ENCODE results near the gene IPMK.
A peak's percentile ranks its signal among the peaks of the same experiment; 100 is the strongest.

DNA sequence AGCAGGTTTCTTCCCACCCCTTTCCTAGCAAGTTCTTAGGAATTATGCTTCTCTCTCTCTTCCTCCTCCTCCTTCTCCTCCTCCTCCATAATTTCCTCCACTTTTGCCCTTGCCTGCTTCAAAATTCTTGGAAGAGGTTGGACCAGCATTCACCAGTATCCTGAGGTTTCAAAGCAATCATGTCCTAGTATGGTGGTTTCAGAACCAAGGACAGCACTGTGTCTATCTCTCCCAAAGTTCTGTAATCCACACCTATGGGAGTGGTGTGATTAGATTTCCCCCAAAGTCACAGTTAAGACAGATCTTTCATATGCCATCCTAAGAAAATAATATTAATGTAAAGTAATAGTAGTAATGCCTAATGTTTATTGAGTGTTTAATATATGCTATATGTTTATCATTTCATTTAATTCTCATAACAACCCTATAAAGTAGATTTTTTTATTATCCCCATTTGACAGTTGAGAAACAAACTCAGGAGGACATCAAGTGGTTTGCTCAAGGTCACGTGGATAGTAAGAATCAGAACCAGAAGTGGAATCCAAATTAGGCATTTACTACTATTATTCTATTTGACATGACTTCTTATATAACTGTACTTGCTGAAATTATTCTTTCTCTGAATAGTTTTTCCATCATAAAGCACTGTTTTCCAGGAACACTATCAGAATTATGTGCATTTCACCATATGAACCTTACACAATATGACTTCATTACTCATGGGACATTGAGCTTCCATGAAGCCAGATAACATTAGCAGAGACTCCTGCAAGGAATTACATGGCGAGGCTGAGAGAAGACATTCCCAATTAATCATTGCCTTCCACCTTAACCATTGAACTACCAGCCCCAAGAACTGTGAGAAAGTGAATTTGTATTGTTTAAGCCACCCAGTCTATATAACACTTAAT, 91.4 kb downstream of the IPMK start:
- TF ChIP-seq, protein P1, sequence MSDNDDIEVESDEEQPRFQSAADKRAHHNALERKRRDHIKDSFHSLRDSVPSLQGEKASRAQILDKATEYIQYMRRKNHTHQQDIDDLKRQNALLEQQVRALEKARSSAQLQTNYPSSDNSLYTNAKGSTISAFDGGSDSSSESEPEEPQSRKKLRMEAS (IDR thresholded peaks at IDR 0.05), result no peak
- TF ChIP-seq EP300 (IDR thresholded peaks at IDR 0.05; ENCODE audit: borderline replicate concordance) (no peak), RAD21 (IDR thresholded peaks at IDR 0.05; ENCODE audit: low read depth) (no peak), CEBPB (IDR thresholded peaks at IDR 0.05) (no peak), CREB1 (IDR thresholded peaks at IDR 0.05; ENCODE audit: low read depth) (no peak)
- TF ChIP-seq, protein P2, sequence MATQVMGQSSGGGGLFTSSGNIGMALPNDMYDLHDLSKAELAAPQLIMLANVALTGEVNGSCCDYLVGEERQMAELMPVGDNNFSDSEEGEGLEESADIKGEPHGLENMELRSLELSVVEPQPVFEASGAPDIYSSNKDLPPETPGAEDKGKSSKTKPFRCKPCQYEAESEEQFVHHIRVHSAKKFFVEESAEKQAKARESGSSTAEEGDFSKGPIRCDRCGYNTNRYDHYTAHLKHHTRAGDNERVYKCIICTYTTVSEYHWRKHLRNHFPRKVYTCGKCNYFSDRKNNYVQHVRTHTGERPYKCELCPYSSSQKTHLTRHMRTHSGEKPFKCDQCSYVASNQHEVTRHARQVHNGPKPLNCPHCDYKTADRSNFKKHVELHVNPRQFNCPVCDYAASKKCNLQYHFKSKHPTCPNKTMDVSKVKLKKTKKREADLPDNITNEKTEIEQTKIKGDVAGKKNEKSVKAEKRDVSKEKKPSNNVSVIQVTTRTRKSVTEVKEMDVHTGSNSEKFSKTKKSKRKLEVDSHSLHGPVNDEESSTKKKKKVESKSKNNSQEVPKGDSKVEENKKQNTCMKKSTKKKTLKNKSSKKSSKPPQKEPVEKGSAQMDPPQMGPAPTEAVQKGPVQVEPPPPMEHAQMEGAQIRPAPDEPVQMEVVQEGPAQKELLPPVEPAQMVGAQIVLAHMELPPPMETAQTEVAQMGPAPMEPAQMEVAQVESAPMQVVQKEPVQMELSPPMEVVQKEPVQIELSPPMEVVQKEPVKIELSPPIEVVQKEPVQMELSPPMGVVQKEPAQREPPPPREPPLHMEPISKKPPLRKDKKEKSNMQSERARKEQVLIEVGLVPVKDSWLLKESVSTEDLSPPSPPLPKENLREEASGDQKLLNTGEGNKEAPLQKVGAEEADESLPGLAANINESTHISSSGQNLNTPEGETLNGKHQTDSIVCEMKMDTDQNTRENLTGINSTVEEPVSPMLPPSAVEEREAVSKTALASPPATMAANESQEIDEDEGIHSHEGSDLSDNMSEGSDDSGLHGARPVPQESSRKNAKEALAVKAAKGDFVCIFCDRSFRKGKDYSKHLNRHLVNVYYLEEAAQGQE (IDR thresholded peaks at IDR 0.05; ENCODE audit: low read depth), result peak; percentile 88

Measured in Ishikawa (cell line).